GM03348 (cell line): ENCODE measurements around the gene DMRT3.
A peak's percentile ranks its signal among the peaks of the same experiment; 100 is the strongest.

Experiments used
- DNase-seq: peaks from one replicate; pipeline ENCODE4 v3.0.0; 2012; ENCODE audit warnings: low spot score

DMRT3 gene

GRCh38 chr9:1002678-1003077, 26.2 kb downstream of the DMRT3 start:
- DNase-seq, result no peak

DNA sequence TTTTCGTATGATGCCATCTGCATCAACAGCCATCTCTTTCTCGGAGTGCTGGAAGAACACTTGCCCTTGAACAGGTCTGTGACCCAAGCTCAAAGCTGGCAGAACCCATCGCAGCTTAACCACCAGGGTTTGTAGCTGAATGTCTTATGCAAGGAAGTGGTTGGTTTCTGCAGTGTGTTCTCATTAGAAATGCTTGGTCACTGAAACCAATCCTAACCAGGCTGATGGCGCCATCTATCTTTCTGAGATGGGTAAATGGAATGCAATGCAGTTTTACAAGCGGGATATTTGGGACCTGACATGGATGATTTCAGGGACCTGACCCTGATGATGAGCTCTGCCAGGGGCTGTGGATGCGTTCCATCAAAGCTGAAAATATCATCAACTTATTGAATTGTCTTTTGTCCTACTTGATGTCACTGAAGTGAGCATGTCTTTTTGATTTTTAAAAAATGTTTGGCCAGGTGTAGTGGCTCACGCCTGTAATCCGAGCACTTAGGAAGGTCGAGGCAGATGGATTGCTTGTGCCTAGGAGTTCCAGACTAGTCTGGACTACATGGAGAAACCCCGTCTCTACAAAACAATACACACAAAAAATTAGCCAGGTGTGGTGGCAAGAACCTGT, 28.7 kb downstream of the DMRT3 start:
- peak; percentile 66 for DNase-seq

GRCh38 chr9:1007312-1007711, 30.9 kb downstream of the DMRT3 start:
- DNase-seq, result no peak

DNA sequence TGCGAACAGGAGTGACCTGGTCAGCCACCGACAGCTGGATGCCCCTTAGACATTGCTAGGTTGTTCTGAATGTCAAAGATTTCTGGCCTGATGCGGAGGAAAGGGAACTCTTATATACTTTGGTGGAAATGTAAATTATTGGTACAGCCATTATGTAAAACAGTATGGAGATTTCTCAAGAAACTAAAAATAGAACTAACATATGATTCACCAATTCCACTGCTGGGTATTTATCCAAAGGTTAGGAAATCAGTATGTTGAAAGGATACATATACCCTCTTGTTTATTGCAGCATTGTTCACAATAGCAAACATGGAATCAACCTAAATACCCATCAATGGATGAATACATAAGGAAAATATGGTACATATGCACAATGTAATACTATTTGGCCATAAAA, 31.8 kb downstream of the DMRT3 start:
- no peak for DNase-seq

DNA sequence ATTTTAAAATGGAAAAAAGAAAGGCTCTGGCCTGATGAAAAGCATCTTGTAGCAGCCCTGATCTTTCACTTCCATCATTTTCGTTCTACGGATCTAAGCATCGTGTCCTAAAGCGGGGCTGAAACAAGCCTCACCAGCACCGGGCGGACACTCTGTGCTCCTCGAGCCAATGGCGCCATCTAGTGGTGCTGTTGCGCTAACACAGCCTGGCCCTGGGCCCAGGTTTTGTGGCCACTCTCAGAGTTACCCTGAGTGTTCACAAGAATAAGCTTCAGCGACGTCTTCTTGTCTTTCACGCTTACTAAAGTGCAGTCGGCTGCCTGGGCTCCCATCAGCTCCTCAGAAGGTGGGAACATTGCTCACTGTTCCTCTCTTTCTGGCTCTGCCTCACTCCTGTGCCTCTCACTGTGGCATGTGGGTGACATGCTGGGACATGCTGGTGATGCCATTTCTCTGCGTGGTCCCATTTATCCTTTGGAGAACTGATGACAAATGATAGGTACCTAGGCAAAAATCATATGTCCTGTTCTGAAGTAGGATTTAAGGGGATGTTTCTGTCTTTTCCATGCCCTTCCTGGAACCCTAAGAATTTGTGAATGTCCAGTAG, 32.7 kb downstream of the DMRT3 start:
- peak; percentile 87 for DNase-seq

GRCh38 chr9:1013021-1013420, 36.6 kb downstream of the DMRT3 start:
- no peak for DNase-seq

DNA sequence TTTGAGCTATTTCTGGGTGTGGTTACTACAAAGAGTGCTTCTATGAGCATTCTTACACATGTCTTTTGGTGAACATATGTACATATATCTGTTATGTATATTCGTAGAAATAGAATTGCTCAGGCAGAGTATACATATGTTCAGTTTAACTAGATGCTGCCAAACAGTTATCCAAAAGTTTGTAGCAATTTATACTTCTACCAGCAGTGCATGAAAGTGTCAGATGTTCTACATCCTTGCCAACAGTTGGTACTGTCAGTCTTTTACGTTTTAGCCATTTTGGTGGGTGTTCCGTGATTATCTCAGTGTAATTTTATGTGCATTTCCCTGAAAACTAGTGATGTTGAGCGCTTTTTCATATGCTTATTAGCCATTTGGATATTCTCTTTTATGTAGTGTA, 37.8 kb downstream of the DMRT3 start:
- DNase-seq, result no peak

- no peak for DNase-seq
Measured at GRCh38 chr9:1014640-1015039, 38.2 kb downstream of the DMRT3 start.

DNA sequence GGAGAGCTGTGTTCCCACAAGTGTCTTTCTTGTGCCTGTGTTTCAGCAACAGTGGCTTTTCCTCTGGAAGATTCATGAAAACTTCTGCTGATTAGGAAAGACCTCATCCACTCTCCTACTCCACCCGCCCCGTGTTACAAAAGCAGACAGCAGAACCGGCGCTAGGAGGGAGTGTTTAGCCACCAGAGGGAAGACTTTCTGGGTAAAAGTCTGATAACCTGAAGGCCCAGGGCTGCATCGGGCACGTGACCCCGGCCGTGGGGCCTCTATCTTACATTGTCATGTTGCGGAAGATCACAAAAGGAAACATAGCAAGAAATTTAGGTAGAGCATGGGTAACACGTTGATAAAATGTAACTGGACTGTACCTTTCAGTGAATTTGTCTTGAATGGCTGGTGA, 41.7 kb downstream of the DMRT3 start:
- DNase-seq, result peak; percentile 36

- DNase-seq, result no peak
Measured at GRCh38 chr9:1024112-1024511, 47.7 kb downstream of the DMRT3 start.

DNA sequence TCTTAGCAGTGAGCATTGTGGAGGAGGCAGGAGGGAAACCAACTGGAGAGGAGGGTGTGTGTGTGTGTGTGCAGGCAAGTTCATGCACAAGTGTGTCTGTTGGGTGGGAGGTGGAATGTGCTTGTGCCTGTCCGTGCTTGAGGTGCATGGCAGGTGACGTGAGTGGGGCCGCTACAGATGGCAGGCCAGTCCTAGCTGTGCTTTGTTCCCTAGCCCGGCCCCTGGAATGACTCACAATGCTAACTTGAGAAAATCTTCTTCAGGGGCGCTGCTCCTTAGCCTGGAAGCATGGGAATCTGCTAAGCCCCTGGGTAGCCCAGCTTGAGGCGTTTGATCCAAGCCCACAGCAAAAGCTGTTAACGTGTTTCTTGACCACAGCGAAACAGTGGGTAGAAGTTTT, 48.7 kb downstream of the DMRT3 start:
- DNase-seq, result no peak

GRCh38 chr9:1026219-1026618, 49.8 kb downstream of the DMRT3 start:
- no peak for DNase-seq

GRCh38 chr9:1028501-1029190, 52.2 kb downstream of the DMRT3 start:
- no peak for DNase-seq

GRCh38 chr9:1031951-1032601, 55.6 kb downstream of the DMRT3 start:
- no peak for DNase-seq

GRCh38 chr9:1034271-1034670, 57.8 kb downstream of the DMRT3 start:
- no peak for DNase-seq

DNA sequence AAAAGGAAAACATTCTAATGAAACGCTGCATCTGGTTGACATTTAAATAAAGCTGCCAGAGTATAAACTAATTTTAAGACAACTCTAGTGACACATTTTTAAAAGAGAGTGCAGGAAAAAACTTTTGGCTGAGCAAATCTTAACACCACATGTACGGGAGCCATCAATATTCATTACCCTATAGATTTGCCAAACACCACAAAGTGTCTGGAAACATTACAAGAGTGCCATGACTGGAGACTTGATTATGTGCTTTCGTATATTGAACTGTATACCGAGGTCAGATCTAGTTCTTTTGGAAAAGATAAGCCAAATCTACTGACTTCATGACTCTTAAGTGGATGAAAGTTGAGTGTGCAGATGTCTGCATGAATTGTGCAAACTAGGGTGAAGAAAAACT, 63.1 kb downstream of the DMRT3 start:
- DNase-seq, result no peak
